Measurements from ENCODE around the gene GTF3C4. TPM values are rescaled to one million over a fixed set of nuclear protein-coding genes. Genes with fewer than 3 reads are reported as not detected.

The GTF3C4 gene
- total and polyA plus RNA-seq, 2 donors (not counting 1 experiment from before 2014, with no cell fraction given) = 6.8 to 11.4 TPM

- Histone ChIP-seq H3K27ac (ENCODE audit: insufficient read depth, low read length) (no peak overlapping the region), H3K27me3 (ENCODE audit: control insufficient read depth, insufficient read depth, low read length) (no peaks in the 10 kb centered on the region), H2AFZ (ENCODE audit: low read length) (no peak overlapping the region), H3K4me3 (replicated peaks in 1 of 4; ENCODE audit: control extremely low read depth in 1 of 4, insufficient read depth in 1 of 4, low read depth in 3 of 4, low read length in 4 of 4) (no peak overlapping the region), H3K36me3 (ENCODE audit: control insufficient read depth, insufficient read depth, low read length) (no peaks in the 10 kb centered on the region), H3K9me3 (ENCODE audit: control insufficient read depth, insufficient read depth, low read depth, low read length) (no peaks in the 10 kb centered on the region), H3K79me2 (ENCODE audit: control insufficient read depth, insufficient read depth, low read length) (no peaks in the 10 kb centered on the region), H3K4me2 (ENCODE audit: extremely low read depth, insufficient read depth, low read length) (no peak overlapping the region), H3K9ac (ENCODE audit: insufficient read depth, low read length) (no peak overlapping the region), H4K20me1 (ENCODE audit: control insufficient read depth, extremely low read depth, insufficient read depth, low read length) (no peaks in the 10 kb centered on the region), H3K4me1 (ENCODE audit: control insufficient read depth, extremely low read depth, insufficient read depth, low read length) (no peaks in the 10 kb centered on the region)
- no peak for DNase-seq (ENCODE audit: low read depth in 2 of 2)
- TF ChIP-seq CTCF (conservative IDR thresholded peaks at IDR 0.05 in 1 of 2, IDR thresholded peaks at IDR 0.05 in 1 of 2; ENCODE audit: low read depth in 1 of 2, low read length in 2 of 2) (no peak), EZH2 (IDR thresholded peaks at IDR 0.05; ENCODE audit: low read length, missing control alignments) (no peak)
Measured at GRCh38 chr9:132697230-132697629, 27.0 kb downstream of the GTF3C4 start.

- Histone ChIP-seq H3K4me2 (ENCODE audit: extremely low read depth, insufficient read depth, low read length) (no peak overlapping the region), H3K36me3 (ENCODE audit: control insufficient read depth, insufficient read depth, low read length) (no peaks in the 10 kb centered on the region), H3K9me3 (ENCODE audit: control insufficient read depth, insufficient read depth, low read depth, low read length) (no peaks in the 10 kb centered on the region), H3K4me3 (replicated peaks in 1 of 4; ENCODE audit: control extremely low read depth in 1 of 4, insufficient read depth in 1 of 4, low read depth in 3 of 4, low read length in 4 of 4) (no peak overlapping the region), H4K20me1 (ENCODE audit: control insufficient read depth, extremely low read depth, insufficient read depth, low read length) (no peaks in the 10 kb centered on the region), H2AFZ (ENCODE audit: low read length) (no peak overlapping the region), H3K79me2 (ENCODE audit: control insufficient read depth, insufficient read depth, low read length) (no peaks in the 10 kb centered on the region), H3K27me3 (ENCODE audit: control insufficient read depth, insufficient read depth, low read length) (no peaks in the 10 kb centered on the region), H3K27ac (ENCODE audit: insufficient read depth, low read length) (no peak overlapping the region), H3K9ac (ENCODE audit: insufficient read depth, low read length) (no peak overlapping the region), H3K4me1 (ENCODE audit: control insufficient read depth, extremely low read depth, insufficient read depth, low read length) (no peaks in the 10 kb centered on the region)
- TF ChIP-seq CTCF (conservative IDR thresholded peaks at IDR 0.05 in 1 of 2, IDR thresholded peaks at IDR 0.05 in 1 of 2; ENCODE audit: low read depth in 1 of 2, low read length in 2 of 2) (no peak), EZH2 (IDR thresholded peaks at IDR 0.05; ENCODE audit: low read length, missing control alignments) (no peak)
- DNase-seq (ENCODE audit: low read depth in 2 of 2) = no peak
Measured at GRCh38 chr9:132698989-132699388, 28.7 kb downstream of the GTF3C4 start.

GRCh38 chr9:132699956-132700355, 29.7 kb downstream of the GTF3C4 start:
- Histone ChIP-seq H3K27ac (ENCODE audit: insufficient read depth, low read length) (no peak overlapping the region), H3K4me1 (ENCODE audit: control insufficient read depth, extremely low read depth, insufficient read depth, low read length) (no peaks in the 10 kb centered on the region), H3K4me2 (ENCODE audit: extremely low read depth, insufficient read depth, low read length) (no peak overlapping the region), H3K9ac (ENCODE audit: insufficient read depth, low read length) (no peak overlapping the region), H2AFZ (ENCODE audit: low read length) (no peak overlapping the region), H3K4me3 (replicated peaks in 1 of 4; ENCODE audit: control extremely low read depth in 1 of 4, insufficient read depth in 1 of 4, low read depth in 3 of 4, low read length in 4 of 4) (no peak overlapping the region), H3K79me2 (ENCODE audit: control insufficient read depth, insufficient read depth, low read length) (no peaks in the 10 kb centered on the region), H3K36me3 (ENCODE audit: control insufficient read depth, insufficient read depth, low read length) (no peaks in the 10 kb centered on the region), H4K20me1 (ENCODE audit: control insufficient read depth, extremely low read depth, insufficient read depth, low read length) (no peaks in the 10 kb centered on the region), H3K27me3 (ENCODE audit: control insufficient read depth, insufficient read depth, low read length) (no peaks in the 10 kb centered on the region), H3K9me3 (ENCODE audit: control insufficient read depth, insufficient read depth, low read depth, low read length) (no peaks in the 10 kb centered on the region)
- peak in 1 of 2 donors; percentile 63 for DNase-seq (ENCODE audit: low read depth in 2 of 2)
- TF ChIP-seq EZH2 (IDR thresholded peaks at IDR 0.05; ENCODE audit: low read length, missing control alignments) = no peak
- no peak for TF ChIP-seq CTCF (conservative IDR thresholded peaks at IDR 0.05 in 1 of 2, IDR thresholded peaks at IDR 0.05 in 1 of 2; ENCODE audit: low read depth in 1 of 2, low read length in 2 of 2)
